GM12878 (cell line): ENCODE results near the gene ISL2. TPM values are rescaled to one million over a fixed set of nuclear protein-coding genes. Genes with fewer than 3 reads are reported as not detected.

Experiments used
- ATAC-seq: fragments of 200-7000 bp; cut with Tn5 transposase; 3 replicates; pipeline ENCODE4 v1.9.1; 2020; ENCODE audit warnings: mild to moderate bottlenecking, moderate library complexity
- BruUV-seq: library from RNA; stranded (reverse); fragments of 400-500 nt; replicated peaks from 2 replicates; lab custom pipeline; 2021; lab: Mats Ljungman, UMichigan
- CTCF ChIA-PET: fragments of 300-600 bp; sonication (Branson Sonifier 250); formaldehyde crosslinking; extraction: SDS; loops from one replicate; lab custom pipeline; 2021; ENCODE audit warnings: inconsistent platforms; lab: Yijun Ruan, JAX
- POLR2A ChIA-PET: fragments of 350-600 bp; formaldehyde crosslinking; extraction: SDS; loops from one replicate; lab custom pipeline; 2021; ENCODE audit warnings: inconsistent platforms; lab: Charles Lee
- RAD21 ChIA-PET: fragments of 300-600 bp; sonication (Branson Sonifier 250); formaldehyde crosslinking; loops from one replicate; lab custom pipeline; 2023; ENCODE audit warnings: antibody characterized with exemption; ENCODE audit not compliant: unreplicated experiment; lab: Charles Lee
- SMC1A ChIA-PET: fragments of 300-600 bp; sonication (Branson Sonifier 250); formaldehyde crosslinking; loops from one replicate; lab custom pipeline; 2023; ENCODE audit not compliant: unreplicated experiment, uncharacterized antibody; lab: Charles Lee
- DNase-seq: peaks from one replicate; pipeline ENCODE4 v3.0.0-alpha.2; 2011; ENCODE audit warnings: low read depth, low spot score
- FAIRE-seq: peaks from 3 replicates; lab custom pipeline; 2011; peaks lifted over from hg19 to GRCh38; lab: Jason Lieb, UNC
- H2AFZ ChIP-seq: 2 replicates; pipeline ENCODE4 v1.6.0; 2011; ENCODE audit warnings: low read depth, low read length, control low read depth; ENCODE audit not compliant: control insufficient read depth
- H3K27ac ChIP-seq: 2 replicates; pipeline ENCODE4 v1.5.1; 2011; ENCODE audit warnings: control low read depth; ENCODE audit not compliant: control insufficient read depth, insufficient read depth
- H3K27me3 ChIP-seq, 2 experiments: replicated peaks in 1 of 2; 2 replicates each; pipeline versions ENCODE4 v1.6.0 to v1.6.1; 2011; ENCODE audit warnings: low read length in 1 of 2; ENCODE audit not compliant: control insufficient read depth in 2 of 2, insufficient read depth in 2 of 2
- H3K36me3 ChIP-seq, 2 experiments: 2 replicates each; pipeline ENCODE4 v1.5.1; 2011; ENCODE audit warnings: low read length in 1 of 2; ENCODE audit not compliant: control insufficient read depth in 2 of 2, insufficient read depth in 2 of 2
- H3K4me1 ChIP-seq: 2 replicates; pipeline ENCODE4 v1.6.1; 2011; ENCODE audit warnings: mild to moderate bottlenecking, low read length, moderate library complexity, mixed read lengths; ENCODE audit not compliant: control insufficient read depth, insufficient read depth
- H3K4me2 ChIP-seq: 2 replicates; pipeline ENCODE4 v1.6.0; 2011; ENCODE audit warnings: control low read depth; ENCODE audit not compliant: control insufficient read depth, insufficient read depth
- H3K4me3 ChIP-seq: fragments of 200-600 bp; sonication (generic); 2 replicates; pipeline ENCODE4 v1.5.1; 2016
- H3K79me2 ChIP-seq: 2 replicates; pipeline ENCODE4 v1.6.0; 2011; ENCODE audit warnings: low read length; ENCODE audit not compliant: control insufficient read depth, insufficient read depth
- H3K9ac ChIP-seq: 2 replicates; pipeline ENCODE4 v1.8.0; 2011; ENCODE audit warnings: low read length, control low read depth, mixed read lengths; ENCODE audit not compliant: control insufficient read depth, insufficient read depth
- H3K9me3 ChIP-seq: replicated peaks from 3 replicates; pipeline ENCODE4 v1.5.1; 2011; ENCODE audit warnings: mild to moderate bottlenecking, low read length; ENCODE audit not compliant: control insufficient read depth, insufficient read depth
- H4K20me1 ChIP-seq: 2 replicates; pipeline ENCODE4 v1.6.0; 2011; ENCODE audit not compliant: control insufficient read depth, insufficient read depth
- ATF7 ChIP-seq: fragments of 450-650 bp; IDR thresholded peaks from 2 replicates; pipeline ENCODE4 v1.6.1; 2016; ENCODE audit warnings: low read depth, mild to moderate bottlenecking
- KDM1A ChIP-seq: fragments of 200-600 bp; sonication (generic); IDR thresholded peaks from 2 replicates; pipeline ENCODE4 v1.6.1; 2016; ENCODE audit warnings: borderline replicate concordance
- MEF2B ChIP-seq: fragments of 450-650 bp; IDR thresholded peaks from 2 replicates; pipeline ENCODE4 v1.6.1; 2018; ENCODE audit warnings: mild to moderate bottlenecking, moderate library complexity; ENCODE audit not compliant: partially characterized antibody, poor library complexity, severe bottlenecking
- NFXL1 ChIP-seq: fragments of 450-650 bp; IDR thresholded peaks from 2 replicates; pipeline ENCODE4 v1.6.1; 2017; ENCODE audit warnings: antibody characterized with exemption, mild to moderate bottlenecking, borderline replicate concordance
- POLR2AphosphoS2 ChIP-seq: IDR thresholded peaks from 2 replicates; pipeline ENCODE4 v1.6.1; 2011; ENCODE audit warnings: low read depth, mild to moderate bottlenecking, low read length, improper control_type of control experiment, moderate library complexity
- RBBP5 ChIP-seq: fragments of 200-600 bp; sonication (generic); conservative IDR thresholded peaks from 2 replicates; pipeline ENCODE4 v1.6.1; 2016
- SKIL ChIP-seq: fragments of 450-650 bp; IDR thresholded peaks from 2 replicates; pipeline ENCODE4 v1.6.1; 2017; ENCODE audit warnings: mild to moderate bottlenecking, low read depth, inconsistent platforms; ENCODE audit not compliant: poor library complexity, severe bottlenecking
- YY1 ChIP-seq: IDR thresholded peaks from 2 replicates; pipeline ENCODE4 v1.6.1; 2011; ENCODE audit warnings: low read depth, mild to moderate bottlenecking, low read length
- ZBED1 ChIP-seq: IDR thresholded peaks from 2 replicates; pipeline ENCODE4 v1.6.1; 2016; ENCODE audit warnings: borderline replicate concordance
- ZNF622 ChIP-seq: fragments of 450-650 bp; IDR thresholded peaks from 2 replicates; pipeline ENCODE4 v1.6.1; 2017; ENCODE audit warnings: mild to moderate bottlenecking, inconsistent platforms
- ZSCAN29 ChIP-seq: fragments of 450-650 bp; IDR thresholded peaks from 2 replicates; pipeline ENCODE4 v1.6.1; 2017; ENCODE audit warnings: mild to moderate bottlenecking, moderate library complexity
- WGBS: methylation state at CpG from one replicate; pipeline ENCODE4 v1.1.6; 2016; ENCODE audit warnings: low lambda C conversion rate; ENCODE audit not compliant: insufficient replicate concordance, insufficient coverage; ENCODE audit errors: missing lambda C conversion rate; 5-methylcytosine and 5-hydroxymethylcytosine counted together
- in situ Hi-C: fragments of 300-500 bp; cut with MboI; formaldehyde crosslinking; loops from 9 replicates; pipeline ENCODE4 v1.14.3; 2018; ENCODE audit warnings: mixed read lengths
- intact Hi-C: fragments of 100-400 bp; cut with micrococcal nuclease; formaldehyde crosslinking; loops from one replicate; pipeline ENCODE4 v1.14.2; 2022; ENCODE audit not compliant: unreplicated experiment
- polyA plus RNA-seq, 11 experiments: library from polyadenylated mRNA; depleted of rRNA in 4 of 11; unstranded in 6 of 11; stranded (reverse) in 5 of 11; fragments of >200 nt; fragmentation: Nextera tagmentation in 4 of 11; fragmentation: Illumina TruSeq in 1 of 11; extraction: Ambion mirVana in 4 of 11; extraction: Trizol in 1 of 11; gene quantifications; 1 replicate in 1 of 11; 2 replicates in 10 of 11; pipeline versions ENCODE4 v1.2.1 to v1.2.3, GENCODE V29; 2011 to 2016; ENCODE audit warnings: inconsistent platforms in 2 of 11, missing spikeins in 2 of 11, low read depth in 1 of 11
- total RNA-seq, 4 experiments: library from RNA; depleted of rRNA in 3 of 4; stranded (reverse); fragments of >200 nt in 3 of 4; fragmentation: Illumina TruSeq in 1 of 4; extraction: Trizol in 1 of 4; gene quantifications; 2 replicates each; pipeline versions ENCODE4 v1.2.1 to v1.2.3, GENCODE V29; 2013 to 2021

The ISL2 gene
- total and polyA plus RNA-seq, 10 of the 15 experiments (the other 5 are each of a cell fraction or from before 2014, with no cell fraction given): 0.05 to 0.26 (median 0.08) TPM; not detected in 7

- Histone ChIP-seq H3K4me2 (no peak overlapping the region), H2AFZ (no peak overlapping the region), H3K27ac (no peak overlapping the region), H4K20me1 (peaks cover 3% of the 10 kb centered on the region; the same call in 1 of the 2 replicates), H3K79me2 (peaks cover 86% of the 10 kb centered on the region), H3K36me3 (peaks cover 0 to 9% of the 10 kb centered on the region in 2 experiments; a peak in 1 of 4 replicates), H3K27me3 (no peaks in the 10 kb centered on the region), H3K9ac (no peak overlapping the region), H3K4me1 (peaks cover 6% of the 10 kb centered on the region), H3K4me3 (no peak overlapping the region), H3K9me3 (no peaks in the 10 kb centered on the region; the same call in 1 of the 3 replicates)
- RAD21 ChIA-PET: no interaction called here
- in situ Hi-C loops (no loop called here), intact Hi-C loops (no loop called here)
- TF ChIP-seq ZNF622 (no peak), POLR2AphosphoS2 (no peak), RBBP5 (no peak), ZSCAN29 (no peak), SKIL (no peak), ZBED1 (no peak), NFXL1 (no peak), ATF7 (no peak), MEF2B (no peak), KDM1A (no peak), YY1 (no peak)
- CTCF ChIA-PET: no interaction called here
- no peak for FAIRE-seq
- SMC1A ChIA-PET: no interaction called here
- POLR2A ChIA-PET: no interaction called here
- 7% methylated on average over 1 of the region's 1 CpG for WGBS
- BruUV-seq: no TSS peak
- no peak for ATAC-seq
- no peak for DNase-seq
These were observed 32.7 kb upstream of the ISL2 start for GRCh38 chr15:76303909-76304308.
